Fibroblast of pulmonary artery (primary cell): ENCODE results near the gene MRTFA.

Experiments
- DNase-seq: peaks from one replicate; pipeline ENCODE4 v3.0.0-alpha.2; 2010; ENCODE audit warnings: low read depth
- H3K4me3 ChIP-seq: replicated peaks from 2 replicates; pipeline ENCODE4 v1.5.1; 2011; ENCODE audit warnings: low read depth, mild to moderate bottlenecking, control low read depth, low read length, moderate library complexity
- CTCF ChIP-seq: IDR thresholded peaks from 2 replicates; pipeline ENCODE4 v1.5.1; 2011; ENCODE audit warnings: mild to moderate bottlenecking, control low read depth, low read length, inconsistent platforms; ENCODE audit errors: missing control alignments

MRTFA gene

GRCh38 chr22:40411506-40411861 lies 225.0 kb downstream of the MRTFA start:
- H3K4me3 ChIP-seq, result no peak overlapping the region
- DNase-seq, result no peak
- no peak for TF ChIP-seq CTCF

- no peak for DNase-seq
- no peak for TF ChIP-seq CTCF
- no peak overlapping the region for H3K4me3 ChIP-seq
Observed at GRCh38 chr22:40410731-40411505, 225.6 kb downstream of the MRTFA start.

- no peak overlapping the region for H3K4me3 ChIP-seq
- TF ChIP-seq CTCF, result no peak
- no peak for DNase-seq
Observed at GRCh38 chr22:40410272-40410671, 226.2 kb downstream of the MRTFA start.

- no peak for DNase-seq
- no peak for TF ChIP-seq CTCF
- no peak overlapping the region for H3K4me3 ChIP-seq
Observed at GRCh38 chr22:40409613-40410113, 226.9 kb downstream of the MRTFA start.

GRCh38 chr22:40408718-40409612 lies 227.6 kb downstream of the MRTFA start:
- no peak for TF ChIP-seq CTCF
- no peak overlapping the region for H3K4me3 ChIP-seq
- DNase-seq, result no peak

- no peak for DNase-seq
- TF ChIP-seq CTCF, result no peak
Observed at GRCh38 chr22:40407831-40408717, 228.4 kb downstream of the MRTFA start.

More at GRCh38 chr22:40407831-40408717, 228.4 kb downstream of the MRTFA start:
- no peak overlapping the region for H3K4me3 ChIP-seq
